ENCODE data around the gene DNAJC3.

GRCh38 chr13:95647321-95647720, 29.6 kb upstream of the DNAJC3 start:
- TF ChIP-seq, protein P1, sequence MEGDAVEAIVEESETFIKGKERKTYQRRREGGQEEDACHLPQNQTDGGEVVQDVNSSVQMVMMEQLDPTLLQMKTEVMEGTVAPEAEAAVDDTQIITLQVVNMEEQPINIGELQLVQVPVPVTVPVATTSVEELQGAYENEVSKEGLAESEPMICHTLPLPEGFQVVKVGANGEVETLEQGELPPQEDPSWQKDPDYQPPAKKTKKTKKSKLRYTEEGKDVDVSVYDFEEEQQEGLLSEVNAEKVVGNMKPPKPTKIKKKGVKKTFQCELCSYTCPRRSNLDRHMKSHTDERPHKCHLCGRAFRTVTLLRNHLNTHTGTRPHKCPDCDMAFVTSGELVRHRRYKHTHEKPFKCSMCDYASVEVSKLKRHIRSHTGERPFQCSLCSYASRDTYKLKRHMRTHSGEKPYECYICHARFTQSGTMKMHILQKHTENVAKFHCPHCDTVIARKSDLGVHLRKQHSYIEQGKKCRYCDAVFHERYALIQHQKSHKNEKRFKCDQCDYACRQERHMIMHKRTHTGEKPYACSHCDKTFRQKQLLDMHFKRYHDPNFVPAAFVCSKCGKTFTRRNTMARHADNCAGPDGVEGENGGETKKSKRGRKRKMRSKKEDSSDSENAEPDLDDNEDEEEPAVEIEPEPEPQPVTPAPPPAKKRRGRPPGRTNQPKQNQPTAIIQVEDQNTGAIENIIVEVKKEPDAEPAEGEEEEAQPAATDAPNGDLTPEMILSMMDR (conservative IDR thresholded peaks at IDR 0.05), result no peak
- TF ChIP-seq ZFX (IDR thresholded peaks at IDR 0.05), result no peak

Measured in C4-2B (cell line).